GM23338 (cell line): ENCODE measurements around the gene LRRC2. TPM values are rescaled to one million over a fixed set of nuclear protein-coding genes. Genes with fewer than 3 reads are reported as not detected.

ENCODE experiments used
- ATAC-seq: fragments of 200-7000 bp; cut with Tn5 transposase; 3 replicates; pipeline ENCODE4 v1.9.1; 2020
- DNase-seq: peaks from one replicate; pipeline ENCODE4 v3.0.0-alpha.2; 2015; ENCODE audit warnings: low spot score
- H2AFZ ChIP-seq: fragments of 200-600 bp; sonication (generic); 2 replicates; pipeline ENCODE4 v1.8.0; 2016; ENCODE audit warnings: antibody characterized with exemption, mild to moderate bottlenecking, moderate library complexity
- H3F3A ChIP-seq: fragments of 200-600 bp; sonication (generic); replicated peaks from 2 replicates; pipeline ENCODE4 v1.8.0; 2017; ENCODE audit warnings: antibody characterized with exemption, mixed run types, low read depth
- H3K27ac ChIP-seq: fragments of 200-600 bp; sonication (generic); 2 replicates; pipeline ENCODE4 v1.6.1; 2016; ENCODE audit warnings: low read depth
- H3K27me3 ChIP-seq: fragments of 200-600 bp; sonication (generic); 2 replicates; pipeline ENCODE4 v1.8.0; 2016; ENCODE audit warnings: mild to moderate bottlenecking, mixed run types, moderate library complexity; ENCODE audit not compliant: insufficient read depth
- H3K36me3 ChIP-seq: fragments of 200-600 bp; sonication (generic); 2 replicates; pipeline ENCODE4 v1.8.0; 2016; ENCODE audit warnings: mild to moderate bottlenecking; ENCODE audit not compliant: insufficient read depth
- H3K4me1 ChIP-seq: fragments of 200-600 bp; sonication (generic); 2 replicates; pipeline ENCODE4 v1.8.0; 2016; ENCODE audit warnings: mild to moderate bottlenecking, moderate library complexity; ENCODE audit not compliant: insufficient read depth
- H3K4me2 ChIP-seq: fragments of 200-600 bp; sonication (generic); 2 replicates; pipeline ENCODE4 v1.7.1; 2017; ENCODE audit warnings: mixed run types
- H3K4me3 ChIP-seq: fragments of 200-600 bp; sonication (generic); 2 replicates; pipeline ENCODE4 v1.6.1; 2016; ENCODE audit warnings: mixed run types
- H3K79me2 ChIP-seq: fragments of 200-600 bp; sonication (generic); replicated peaks from 2 replicates; pipeline ENCODE4 v1.8.0; 2017; ENCODE audit warnings: mild to moderate bottlenecking; ENCODE audit not compliant: insufficient read depth
- H3K9me2 ChIP-seq: fragments of 200-600 bp; sonication (generic); 2 replicates; pipeline ENCODE4 v1.8.0; 2017; ENCODE audit not compliant: insufficient read depth
- H4K20me1 ChIP-seq: fragments of 200-600 bp; sonication (generic); replicated peaks from 2 replicates; pipeline ENCODE4 v1.8.0; 2017; ENCODE audit warnings: mild to moderate bottlenecking; ENCODE audit not compliant: insufficient read depth
- H3K27ac Mint-ChIP-seq: 2 replicates; pipeline ENCODE4 v1.8.0; 2020; ENCODE audit warnings: inconsistent platforms, mild to moderate bottlenecking, moderate library complexity, mixed read lengths
- H3K27me3 Mint-ChIP-seq: 3 replicates; pipeline ENCODE4 v1.8.0; 2022; ENCODE audit warnings: low read depth, mild to moderate bottlenecking, moderate library complexity, mixed read lengths, inconsistent platforms; ENCODE audit not compliant: insufficient read depth, poor library complexity
- H3K36me3 Mint-ChIP-seq: 3 replicates; pipeline ENCODE4 v1.8.0; 2021; ENCODE audit warnings: low read depth, mild to moderate bottlenecking, inconsistent platforms, moderate library complexity, mixed read lengths
- H3K4me1 Mint-ChIP-seq: 3 replicates; pipeline ENCODE4 v1.8.0; 2020; ENCODE audit warnings: mild to moderate bottlenecking, inconsistent platforms, mixed read lengths
- H3K4me3 Mint-ChIP-seq: 3 replicates; pipeline ENCODE4 v1.8.0; 2021; ENCODE audit warnings: moderate library complexity, mild to moderate bottlenecking, inconsistent platforms, mixed read lengths
- H3K9me3 Mint-ChIP-seq: 3 replicates; pipeline ENCODE4 v1.8.0; 2020; ENCODE audit warnings: moderate library complexity, mild to moderate bottlenecking, inconsistent platforms, mixed read lengths
- CREB1 ChIP-seq: fragments of 250-450 bp; sonication (Bioruptor Pico); IDR thresholded peaks from 2 replicates; pipeline ENCODE4 v1.5.0; 2020; ENCODE audit warnings: low read depth, mild to moderate bottlenecking, moderate library complexity
- CTCF ChIP-seq, 2 experiments: fragments of 200-600 bp in 1 of 2; sonication (generic) in 1 of 2; conservative IDR thresholded peaks; 2 replicates each; pipeline versions ENCODE4 v1.5.1 to v1.6.1; 2016 to 2017; ENCODE audit warnings: antibody characterized with exemption in 2 of 2, low read depth in 2 of 2, mild to moderate bottlenecking in 2 of 2, moderate library complexity in 1 of 2
- ETS1 ChIP-seq: IDR thresholded peaks from 2 replicates; pipeline ENCODE4 v1.6.1; 2016; ENCODE audit warnings: antibody characterized with exemption
- EZH2 ChIP-seq: fragments of 200-600 bp; sonication (generic); IDR thresholded peaks from one replicate; pipeline ENCODE4 v1.8.0; 2017; ENCODE audit warnings: antibody characterized with exemption, mild to moderate bottlenecking, low read depth; ENCODE audit not compliant: unreplicated experiment
- EZH2phosphoT487 ChIP-seq: fragments of 200-600 bp; sonication (generic); IDR thresholded peaks from one replicate; pipeline ENCODE4 v1.8.1; 2018; ENCODE audit warnings: antibody characterized with exemption; ENCODE audit not compliant: unreplicated experiment
- JUNB ChIP-seq: IDR thresholded peaks from one replicate; pipeline ENCODE4 v1.6.1; 2016; ENCODE audit warnings: antibody characterized with exemption; ENCODE audit not compliant: unreplicated experiment
- NANOG ChIP-seq: IDR thresholded peaks from 2 replicates; pipeline ENCODE4 v1.6.1; 2016; ENCODE audit warnings: antibody characterized with exemption, borderline replicate concordance
- POLR2AphosphoS5 ChIP-seq: IDR thresholded peaks from 2 replicates; pipeline ENCODE4 v1.6.1; 2016; ENCODE audit warnings: antibody characterized with exemption, low read depth
- STAT1 ChIP-seq: IDR thresholded peaks from one replicate; pipeline ENCODE4 v1.6.1; 2016; ENCODE audit warnings: antibody characterized with exemption; ENCODE audit not compliant: unreplicated experiment
- ZNF114 ChIP-seq: fragments of 250-450 bp; sonication (Bioruptor Pico); IDR thresholded peaks from 2 replicates; pipeline ENCODE4 v1.5.0; 2020; ENCODE audit warnings: mild to moderate bottlenecking, moderate library complexity
- ZNF331 ChIP-seq: fragments of 250-450 bp; sonication (Bioruptor Pico); IDR thresholded peaks from 2 replicates; pipeline ENCODE4 v1.5.0; 2020; ENCODE audit warnings: low read depth, mild to moderate bottlenecking, moderate library complexity
- polyA plus RNA-seq: library from polyadenylated mRNA; unstranded; fragments of >200 nt; fragmentation: Nextera tagmentation; extraction: Ambion mirVana; gene quantifications from 2 replicates; pipeline ENCODE4 v1.2.1, GENCODE V29; 2016
- total RNA-seq: library from RNA; depleted of rRNA; stranded (reverse); fragments of >200 nt; shearing (Covaris generic); gene quantifications from 2 replicates; pipeline ENCODE4 v1.2.3, GENCODE V29; 2014
- TF ChIP-seq, protein P1 (sequence below): fragments of 250-450 bp; sonication (Bioruptor Pico); IDR thresholded peaks from 2 replicates; pipeline ENCODE4 v1.5.0; 2020; ENCODE audit warnings: mild to moderate bottlenecking, moderate library complexity
- TF ChIP-seq, protein P2 (sequence below): IDR thresholded peaks from one replicate; pipeline ENCODE4 v1.6.1; 2018; ENCODE audit warnings: antibody characterized with exemption; ENCODE audit not compliant: unreplicated experiment

The LRRC2 gene
- total and polyA plus RNA-seq, 2 experiments from 2014 or later: 6.5 to 7.1 TPM

DNA sequence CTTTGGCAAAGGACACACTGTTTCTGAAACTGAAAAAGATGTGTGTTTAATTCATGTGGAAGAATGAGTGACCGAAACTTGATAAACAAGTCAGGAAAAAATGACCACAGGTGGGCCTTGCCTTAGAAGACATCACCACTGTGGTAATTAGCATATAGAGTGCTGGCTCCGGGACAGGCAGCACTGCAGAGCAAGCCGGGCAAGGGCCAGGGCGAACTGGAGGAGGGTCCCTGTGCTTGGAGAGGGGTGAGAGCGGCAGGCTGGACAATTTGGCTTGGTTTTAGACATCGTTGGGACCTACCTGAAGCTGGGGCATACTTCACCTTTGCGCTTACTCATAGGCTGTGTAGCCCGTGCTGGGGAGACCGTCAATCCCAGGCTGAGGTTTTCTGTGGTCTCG, 60.1 kb downstream of the LRRC2 start:
- peak overlapping the region; percentile 18; the same call in 1 of the 2 replicates for H3K27ac Mint-ChIP-seq

More for the DNA sequence above, 60.1 kb downstream of the LRRC2 start:
- Mint-ChIP-seq H3K36me3 (no peaks in the 10 kb centered on the region; the same call in 2 of the 3 replicates), H3K27me3 (peaks cover 13% of the 10 kb centered on the region), H3K4me3 (no peak overlapping the region; the same call in 2 of the 3 replicates), H3K9me3 (no peaks in the 10 kb centered on the region), H3K4me1 (peaks cover 29% of the 10 kb centered on the region)
- peaks cover 24% of the 10 kb centered on the region for H3K4me1 ChIP-seq
- peak overlapping the region; percentile 52 for H2AFZ ChIP-seq
- H3K4me2 ChIP-seq: no peak overlapping the region
- no peak overlapping the region for H3K4me3 ChIP-seq
- H3F3A ChIP-seq: peaks cover 8% of the 10 kb centered on the region; the same call in 1 of the 2 replicates
- no peak overlapping the region for H3K27ac ChIP-seq
- H4K20me1 ChIP-seq: no peaks in the 10 kb centered on the region
- H3K36me3 ChIP-seq: no peaks in the 10 kb centered on the region
- no peaks in the 10 kb centered on the region for H3K27me3 ChIP-seq
- DNase-seq: no peak
- ATAC-seq: peak; percentile 85
- TF ChIP-seq NANOG (no peak), CREB1 (CRISPR knock-in tag) (no peak), ZNF331 (CRISPR knock-in tag) (no peak), JUNB (no peak), ZNF114 (no peak), EZH2phosphoT487 (no peak), STAT1 (no peak), ETS1 (no peak), POLR2AphosphoS5 (no peak), EZH2 (no peak), CTCF (conservative IDR thresholded peaks at IDR 0.05; ENCODE audit: low read depth in 2 of 2) (no peak)
- TF ChIP-seq, protein P1, sequence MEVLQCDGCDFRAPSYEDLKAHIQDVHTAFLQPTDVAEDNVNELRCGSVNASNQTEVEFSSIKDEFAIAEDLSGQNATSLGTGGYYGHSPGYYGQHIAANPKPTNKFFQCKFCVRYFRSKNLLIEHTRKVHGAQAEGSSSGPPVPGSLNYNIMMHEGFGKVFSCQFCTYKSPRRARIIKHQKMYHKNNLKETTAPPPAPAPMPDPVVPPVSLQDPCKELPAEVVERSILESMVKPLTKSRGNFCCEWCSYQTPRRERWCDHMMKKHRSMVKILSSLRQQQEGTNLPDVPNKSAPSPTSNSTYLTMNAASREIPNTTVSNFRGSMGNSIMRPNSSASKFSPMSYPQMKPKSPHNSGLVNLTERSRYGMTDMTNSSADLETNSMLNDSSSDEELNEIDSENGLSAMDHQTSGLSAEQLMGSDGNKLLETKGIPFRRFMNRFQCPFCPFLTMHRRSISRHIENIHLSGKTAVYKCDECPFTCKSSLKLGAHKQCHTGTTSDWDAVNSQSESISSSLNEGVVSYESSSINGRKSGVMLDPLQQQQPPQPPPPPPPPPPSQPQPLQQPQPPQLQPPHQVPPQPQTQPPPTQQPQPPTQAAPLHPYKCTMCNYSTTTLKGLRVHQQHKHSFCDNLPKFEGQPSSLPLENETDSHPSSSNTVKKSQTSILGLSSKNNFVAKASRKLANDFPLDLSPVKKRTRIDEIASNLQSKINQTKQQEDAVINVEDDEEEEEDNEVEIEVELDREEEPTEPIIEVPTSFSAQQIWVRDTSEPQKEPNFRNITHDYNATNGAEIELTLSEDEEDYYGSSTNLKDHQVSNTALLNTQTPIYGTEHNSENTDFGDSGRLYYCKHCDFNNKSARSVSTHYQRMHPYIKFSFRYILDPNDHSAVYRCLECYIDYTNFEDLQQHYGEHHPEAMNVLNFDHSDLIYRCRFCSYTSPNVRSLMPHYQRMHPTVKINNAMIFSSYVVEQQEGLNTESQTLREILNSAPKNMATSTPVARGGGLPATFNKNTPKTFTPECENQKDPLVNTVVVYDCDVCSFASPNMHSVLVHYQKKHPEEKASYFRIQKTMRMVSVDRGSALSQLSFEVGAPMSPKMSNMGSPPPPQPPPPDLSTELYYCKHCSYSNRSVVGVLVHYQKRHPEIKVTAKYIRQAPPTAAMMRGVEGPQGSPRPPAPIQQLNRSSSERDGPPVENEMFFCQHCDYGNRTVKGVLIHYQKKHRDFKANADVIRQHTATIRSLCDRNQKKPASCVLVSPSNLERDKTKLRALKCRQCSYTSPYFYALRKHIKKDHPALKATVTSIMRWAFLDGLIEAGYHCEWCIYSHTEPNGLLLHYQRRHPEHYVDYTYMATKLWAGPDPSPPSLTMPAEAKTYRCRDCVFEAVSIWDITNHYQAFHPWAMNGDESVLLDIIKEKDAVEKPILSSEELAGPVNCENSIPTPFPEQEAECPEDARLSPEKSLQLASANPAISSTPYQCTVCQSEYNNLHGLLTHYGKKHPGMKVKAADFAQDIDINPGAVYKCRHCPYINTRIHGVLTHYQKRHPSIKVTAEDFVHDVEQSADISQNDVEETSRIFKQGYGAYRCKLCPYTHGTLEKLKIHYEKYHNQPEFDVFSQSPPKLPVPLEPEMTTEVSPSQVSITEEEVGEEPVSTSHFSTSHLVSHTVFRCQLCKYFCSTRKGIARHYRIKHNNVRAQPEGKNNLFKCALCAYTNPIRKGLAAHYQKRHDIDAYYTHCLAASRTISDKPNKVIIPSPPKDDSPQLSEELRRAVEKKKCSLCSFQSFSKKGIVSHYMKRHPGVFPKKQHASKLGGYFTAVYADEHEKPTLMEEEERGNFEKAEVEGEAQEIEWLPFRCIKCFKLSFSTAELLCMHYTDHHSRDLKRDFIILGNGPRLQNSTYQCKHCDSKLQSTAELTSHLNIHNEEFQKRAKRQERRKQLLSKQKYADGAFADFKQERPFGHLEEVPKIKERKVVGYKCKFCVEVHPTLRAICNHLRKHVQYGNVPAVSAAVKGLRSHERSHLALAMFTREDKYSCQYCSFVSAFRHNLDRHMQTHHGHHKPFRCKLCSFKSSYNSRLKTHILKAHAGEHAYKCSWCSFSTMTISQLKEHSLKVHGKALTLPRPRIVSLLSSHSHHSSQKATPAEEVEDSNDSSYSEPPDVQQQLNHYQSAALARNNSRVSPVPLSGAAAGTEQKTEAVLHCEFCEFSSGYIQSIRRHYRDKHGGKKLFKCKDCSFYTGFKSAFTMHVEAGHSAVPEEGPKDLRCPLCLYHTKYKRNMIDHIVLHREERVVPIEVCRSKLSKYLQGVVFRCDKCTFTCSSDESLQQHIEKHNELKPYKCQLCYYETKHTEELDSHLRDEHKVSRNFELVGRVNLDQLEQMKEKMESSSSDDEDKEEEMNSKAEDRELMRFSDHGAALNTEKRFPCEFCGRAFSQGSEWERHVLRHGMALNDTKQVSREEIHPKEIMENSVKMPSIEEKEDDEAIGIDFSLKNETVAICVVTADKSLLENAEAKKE (CRISPR knock-in tag): no peak
- TF ChIP-seq, protein P2, sequence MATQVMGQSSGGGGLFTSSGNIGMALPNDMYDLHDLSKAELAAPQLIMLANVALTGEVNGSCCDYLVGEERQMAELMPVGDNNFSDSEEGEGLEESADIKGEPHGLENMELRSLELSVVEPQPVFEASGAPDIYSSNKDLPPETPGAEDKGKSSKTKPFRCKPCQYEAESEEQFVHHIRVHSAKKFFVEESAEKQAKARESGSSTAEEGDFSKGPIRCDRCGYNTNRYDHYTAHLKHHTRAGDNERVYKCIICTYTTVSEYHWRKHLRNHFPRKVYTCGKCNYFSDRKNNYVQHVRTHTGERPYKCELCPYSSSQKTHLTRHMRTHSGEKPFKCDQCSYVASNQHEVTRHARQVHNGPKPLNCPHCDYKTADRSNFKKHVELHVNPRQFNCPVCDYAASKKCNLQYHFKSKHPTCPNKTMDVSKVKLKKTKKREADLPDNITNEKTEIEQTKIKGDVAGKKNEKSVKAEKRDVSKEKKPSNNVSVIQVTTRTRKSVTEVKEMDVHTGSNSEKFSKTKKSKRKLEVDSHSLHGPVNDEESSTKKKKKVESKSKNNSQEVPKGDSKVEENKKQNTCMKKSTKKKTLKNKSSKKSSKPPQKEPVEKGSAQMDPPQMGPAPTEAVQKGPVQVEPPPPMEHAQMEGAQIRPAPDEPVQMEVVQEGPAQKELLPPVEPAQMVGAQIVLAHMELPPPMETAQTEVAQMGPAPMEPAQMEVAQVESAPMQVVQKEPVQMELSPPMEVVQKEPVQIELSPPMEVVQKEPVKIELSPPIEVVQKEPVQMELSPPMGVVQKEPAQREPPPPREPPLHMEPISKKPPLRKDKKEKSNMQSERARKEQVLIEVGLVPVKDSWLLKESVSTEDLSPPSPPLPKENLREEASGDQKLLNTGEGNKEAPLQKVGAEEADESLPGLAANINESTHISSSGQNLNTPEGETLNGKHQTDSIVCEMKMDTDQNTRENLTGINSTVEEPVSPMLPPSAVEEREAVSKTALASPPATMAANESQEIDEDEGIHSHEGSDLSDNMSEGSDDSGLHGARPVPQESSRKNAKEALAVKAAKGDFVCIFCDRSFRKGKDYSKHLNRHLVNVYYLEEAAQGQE: no peak
- no peaks in the 10 kb centered on the region for H3K79me2 ChIP-seq
- H3K9me2 ChIP-seq: no peaks in the 10 kb centered on the region; the same call in 1 of the 2 replicates
